ENCODE measurements around the gene CHAF1B. TPM values are rescaled to one million over a fixed set of nuclear protein-coding genes. Genes with fewer than 3 reads are reported as not detected.
"Not testable (repeated sequence)": the region's sequence is repeated elsewhere in the genome, so short reads cannot be mapped to it uniquely, and the experiment has no call there.

The CHAF1B gene
- total RNA-seq, 1 donor, result 1.8 TPM

DNA sequence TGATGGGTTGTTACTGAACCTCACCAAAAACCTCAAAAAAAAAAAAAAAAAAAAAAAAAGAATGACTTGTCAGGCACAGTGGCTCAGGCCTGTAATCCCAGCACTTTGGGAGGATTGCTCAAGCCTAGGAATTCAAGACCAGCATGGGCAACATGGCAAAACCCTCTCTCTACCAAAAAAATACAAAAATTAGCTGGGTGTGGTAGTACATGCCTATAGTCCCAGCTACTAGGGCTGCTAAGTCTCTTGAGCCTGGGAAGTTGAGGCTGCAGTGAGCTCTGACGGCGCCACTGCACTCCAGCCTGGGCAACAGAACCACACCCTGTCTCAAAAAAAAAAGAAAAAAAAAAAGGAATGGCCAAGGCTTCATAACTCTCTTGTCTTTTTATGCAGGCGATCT lies 11.1 kb downstream of the CHAF1B start:
- TF ChIP-seq, protein P1, sequence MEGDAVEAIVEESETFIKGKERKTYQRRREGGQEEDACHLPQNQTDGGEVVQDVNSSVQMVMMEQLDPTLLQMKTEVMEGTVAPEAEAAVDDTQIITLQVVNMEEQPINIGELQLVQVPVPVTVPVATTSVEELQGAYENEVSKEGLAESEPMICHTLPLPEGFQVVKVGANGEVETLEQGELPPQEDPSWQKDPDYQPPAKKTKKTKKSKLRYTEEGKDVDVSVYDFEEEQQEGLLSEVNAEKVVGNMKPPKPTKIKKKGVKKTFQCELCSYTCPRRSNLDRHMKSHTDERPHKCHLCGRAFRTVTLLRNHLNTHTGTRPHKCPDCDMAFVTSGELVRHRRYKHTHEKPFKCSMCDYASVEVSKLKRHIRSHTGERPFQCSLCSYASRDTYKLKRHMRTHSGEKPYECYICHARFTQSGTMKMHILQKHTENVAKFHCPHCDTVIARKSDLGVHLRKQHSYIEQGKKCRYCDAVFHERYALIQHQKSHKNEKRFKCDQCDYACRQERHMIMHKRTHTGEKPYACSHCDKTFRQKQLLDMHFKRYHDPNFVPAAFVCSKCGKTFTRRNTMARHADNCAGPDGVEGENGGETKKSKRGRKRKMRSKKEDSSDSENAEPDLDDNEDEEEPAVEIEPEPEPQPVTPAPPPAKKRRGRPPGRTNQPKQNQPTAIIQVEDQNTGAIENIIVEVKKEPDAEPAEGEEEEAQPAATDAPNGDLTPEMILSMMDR (IDR thresholded peaks at IDR 0.05; ENCODE audit: extremely low read depth, low read depth, low read length), result no peak

DNA sequence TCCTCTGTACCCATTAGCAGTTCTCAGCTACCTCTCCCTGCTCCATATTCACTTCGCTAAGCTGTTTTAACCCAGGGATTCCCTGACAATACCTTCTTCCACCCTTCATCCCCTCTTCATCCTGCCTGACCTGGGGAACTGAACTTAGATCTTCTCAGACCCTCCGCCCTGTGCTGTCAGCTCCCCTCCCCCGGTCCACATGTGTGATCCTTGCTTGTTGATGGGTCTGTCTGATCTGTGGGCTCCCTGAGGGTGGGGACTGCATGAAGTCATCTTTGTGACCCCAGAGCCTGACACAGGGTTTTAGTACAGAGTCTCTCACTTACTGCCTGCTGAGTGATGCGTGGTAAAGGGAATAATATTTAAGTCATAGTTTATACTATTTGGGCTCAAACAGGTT lies 11.8 kb downstream of the CHAF1B start:
- no peak for DNase-seq (ENCODE audit: insufficient read length, low spot score, missing footprints)
- TF ChIP-seq, protein P1 (IDR thresholded peaks at IDR 0.05; ENCODE audit: extremely low read depth, low read depth, low read length), result no peak
- H3K4me2 ChIP-seq (ENCODE audit: insufficient read depth, low read length), result no peak overlapping the region
- no peaks in the 10 kb centered on the region for H3K9me3 ChIP-seq (ENCODE audit: low read depth, low read length)
- no peak overlapping the region for H2AFZ ChIP-seq (ENCODE audit: low read length)
- peaks cover 8% of the 10 kb centered on the region for H3K36me3 ChIP-seq (ENCODE audit: insufficient read depth, low read length)
- H3K4me3 ChIP-seq (ENCODE audit: insufficient read depth, low read length), result no peak overlapping the region
- H3K27ac ChIP-seq (ENCODE audit: low read depth, low read length), result no peak overlapping the region
- no peaks in the 10 kb centered on the region for H4K20me1 ChIP-seq (ENCODE audit: insufficient read depth, low read length)
- no peaks in the 10 kb centered on the region for H3K27me3 ChIP-seq (ENCODE audit: insufficient read depth, low read length)
- no peaks in the 10 kb centered on the region for H3K79me2 ChIP-seq (ENCODE audit: insufficient read depth, low read length)
- H3K4me1 ChIP-seq (ENCODE audit: insufficient read depth, low read length), result no peaks in the 10 kb centered on the region

More for the DNA sequence above, 11.1 kb downstream of the CHAF1B start:
- Histone ChIP-seq H3K27me3 (ENCODE audit: insufficient read depth, low read length) (no peaks in the 10 kb centered on the region), H3K4me2 (ENCODE audit: insufficient read depth, low read length) (no peak overlapping the region), H3K4me3 (ENCODE audit: insufficient read depth, low read length) (no peak overlapping the region), H3K4me1 (ENCODE audit: insufficient read depth, low read length) (no peaks in the 10 kb centered on the region), H3K79me2 (ENCODE audit: insufficient read depth, low read length) (no peaks in the 10 kb centered on the region), H3K9me3 (ENCODE audit: low read depth, low read length) (no peaks in the 10 kb centered on the region), H2AFZ (ENCODE audit: low read length) (no peak overlapping the region), H3K36me3 (ENCODE audit: insufficient read depth, low read length) (peaks cover 8% of the 10 kb centered on the region), H3K27ac (ENCODE audit: low read depth, low read length) (no peak overlapping the region), H4K20me1 (ENCODE audit: insufficient read depth, low read length) (no peaks in the 10 kb centered on the region)
- DNase-seq (ENCODE audit: insufficient read length, low spot score, missing footprints), result no peak

DNA sequence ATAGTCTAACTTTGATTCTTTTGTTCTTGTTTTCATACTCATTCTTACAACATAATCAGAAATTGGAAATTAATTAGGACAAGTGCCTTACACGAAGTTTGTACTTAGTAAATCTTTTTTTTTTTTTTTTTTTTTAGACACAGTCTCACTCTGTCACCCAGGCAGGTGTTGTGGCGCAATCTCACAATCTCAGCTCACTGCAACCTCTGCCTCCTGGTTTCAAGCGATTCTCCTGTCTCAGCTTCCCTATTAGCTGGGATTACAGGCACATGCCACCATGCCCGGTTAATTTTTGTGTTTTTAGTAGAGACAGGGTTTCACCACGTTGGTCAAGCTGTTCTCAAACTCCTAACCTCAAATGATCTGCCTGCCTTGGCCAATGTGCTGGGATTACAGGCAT lies 12.4 kb downstream of the CHAF1B start:
- Histone ChIP-seq H3K4me3 (ENCODE audit: insufficient read depth, low read length) (no peak overlapping the region), H3K4me2 (ENCODE audit: insufficient read depth, low read length) (no peak overlapping the region), H3K4me1 (ENCODE audit: insufficient read depth, low read length) (no peaks in the 10 kb centered on the region), H3K27me3 (ENCODE audit: insufficient read depth, low read length) (no peaks in the 10 kb centered on the region), H3K9me3 (ENCODE audit: low read depth, low read length) (no peaks in the 10 kb centered on the region), H3K27ac (ENCODE audit: low read depth, low read length) (no peak overlapping the region), H4K20me1 (ENCODE audit: insufficient read depth, low read length) (no peaks in the 10 kb centered on the region), H3K79me2 (ENCODE audit: insufficient read depth, low read length) (no peaks in the 10 kb centered on the region), H2AFZ (ENCODE audit: low read length) (no peak overlapping the region), H3K36me3 (ENCODE audit: insufficient read depth, low read length) (peaks cover 8% of the 10 kb centered on the region)
- TF ChIP-seq, protein P1 (IDR thresholded peaks at IDR 0.05; ENCODE audit: extremely low read depth, low read depth, low read length), result no peak
- no peak for DNase-seq (ENCODE audit: insufficient read length, low spot score, missing footprints)

DNA sequence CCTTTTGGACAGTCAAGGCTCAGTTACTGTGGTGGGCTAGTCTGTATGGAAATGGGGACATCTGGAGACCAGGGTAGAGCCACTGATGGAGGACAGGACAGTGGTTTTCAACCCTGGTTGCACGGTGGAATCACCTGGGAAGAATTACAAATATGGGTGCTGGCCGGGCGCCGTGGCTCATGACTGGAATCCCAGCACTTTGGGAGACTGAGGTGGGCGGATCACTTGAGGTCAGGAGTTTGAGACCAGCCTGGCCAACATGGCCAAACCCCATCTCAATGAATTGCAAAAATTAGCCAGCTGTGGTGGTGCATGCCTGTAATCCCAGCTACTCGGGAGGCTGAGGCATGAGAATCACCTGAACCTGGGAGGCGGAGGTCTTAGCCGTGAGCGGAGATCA lies 14.5 kb downstream of the CHAF1B start:
- not testable (repeated sequence) for H4K20me1 ChIP-seq (ENCODE audit: insufficient read depth, low read length); H3K9me3 ChIP-seq (ENCODE audit: low read depth, low read length); DNase-seq (ENCODE audit: insufficient read length, low spot score, missing footprints); H3K4me3 ChIP-seq (ENCODE audit: insufficient read depth, low read length); H3K4me2 ChIP-seq (ENCODE audit: insufficient read depth, low read length); H3K79me2 ChIP-seq (ENCODE audit: insufficient read depth, low read length); H2AFZ ChIP-seq (ENCODE audit: low read length); H3K4me1 ChIP-seq (ENCODE audit: insufficient read depth, low read length); H3K27me3 ChIP-seq (ENCODE audit: insufficient read depth, low read length); H3K27ac ChIP-seq (ENCODE audit: low read depth, low read length)
- peaks cover 11% of the 10 kb centered on the region for H3K36me3 ChIP-seq (ENCODE audit: insufficient read depth, low read length)

Measured in osteoblast (primary cell).